ENCODE data around the gene SPTSSB. TPM values are rescaled to one million over a fixed set of nuclear protein-coding genes. Genes with fewer than 3 reads are reported as not detected.

SPTSSB gene
- total RNA-seq, 2 donors from 2014 or later: not detected

DNA sequence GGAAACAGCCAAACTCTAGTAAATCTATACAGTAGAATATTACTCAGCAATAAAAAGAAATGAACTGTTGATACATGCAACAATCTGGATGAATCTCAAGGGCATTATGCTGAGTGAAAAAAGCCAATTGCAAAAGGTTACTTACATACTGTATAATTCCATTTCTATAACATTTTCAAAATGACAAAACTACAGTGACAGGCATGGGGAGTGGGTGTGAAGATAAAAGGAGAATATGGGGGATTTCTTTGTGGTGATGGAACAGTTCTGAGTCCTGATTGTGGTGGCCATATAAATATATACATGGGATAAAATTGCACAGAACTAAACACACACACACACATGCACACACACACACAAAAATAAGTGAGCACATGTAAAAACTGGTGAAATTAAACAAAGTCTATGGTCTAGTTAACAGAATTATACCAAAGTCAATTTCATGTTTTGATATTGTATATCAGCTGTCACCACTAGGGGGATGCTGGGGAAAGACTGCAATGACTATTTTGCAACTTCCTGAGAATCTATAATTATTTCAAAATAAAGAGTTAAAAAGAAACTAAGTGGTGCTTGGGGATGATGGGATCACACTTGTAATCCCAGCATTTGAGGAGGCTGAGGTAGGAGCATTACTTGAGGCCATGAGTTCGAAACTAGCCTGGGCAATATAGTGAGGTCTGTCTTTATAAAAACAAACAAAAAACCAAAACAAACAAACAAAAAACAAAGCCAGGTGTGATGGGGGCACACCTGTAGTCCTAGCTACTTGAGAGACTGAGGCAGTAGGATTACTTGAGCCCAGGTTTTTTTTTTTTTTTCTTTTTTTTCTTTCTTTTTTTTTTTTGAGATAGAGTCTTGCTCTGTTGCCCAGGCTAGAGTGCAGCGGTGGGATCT lies 66.0 kb downstream of the SPTSSB start:
- DNase-seq (ENCODE audit: low spot score) (no peak), ATAC-seq (ENCODE audit: insufficient number of reproducible peaks, low FRiP score, low read depth) (no peak)
- Histone ChIP-seq H3K36me3 (no peaks in the 10 kb centered on the region), H3K27ac (no peak overlapping the region), H3K4me3 (no peak overlapping the region), H3K4me1 (ENCODE audit: control insufficient read depth in 1 of 2, low read depth in 2 of 2) (no peaks in the 10 kb centered on the region), H3K27me3 (replicated peaks; ENCODE audit: insufficient read depth) (no peaks in the 10 kb centered on the region), H3K9me3 (no peaks in the 10 kb centered on the region)
- TF ChIP-seq CTCF (IDR thresholded peaks at IDR 0.05): peak; percentile 48

GRCh38 chr3:161296814-161297213 lies 74.5 kb downstream of the SPTSSB start:
- DNase-seq (ENCODE audit: low spot score) (no peak), ATAC-seq (ENCODE audit: insufficient number of reproducible peaks, low FRiP score, low read depth) (no peak)
- Histone ChIP-seq H3K27me3 (replicated peaks; ENCODE audit: insufficient read depth) (no peaks in the 10 kb centered on the region), H3K36me3 (no peaks in the 10 kb centered on the region), H3K4me3 (no peak overlapping the region), H3K27ac (no peak overlapping the region), H3K9me3 (no peaks in the 10 kb centered on the region), H3K4me1 (ENCODE audit: control insufficient read depth in 1 of 2, low read depth in 2 of 2) (no peaks in the 10 kb centered on the region)
- no peak for TF ChIP-seq CTCF (IDR thresholded peaks at IDR 0.05)

DNA sequence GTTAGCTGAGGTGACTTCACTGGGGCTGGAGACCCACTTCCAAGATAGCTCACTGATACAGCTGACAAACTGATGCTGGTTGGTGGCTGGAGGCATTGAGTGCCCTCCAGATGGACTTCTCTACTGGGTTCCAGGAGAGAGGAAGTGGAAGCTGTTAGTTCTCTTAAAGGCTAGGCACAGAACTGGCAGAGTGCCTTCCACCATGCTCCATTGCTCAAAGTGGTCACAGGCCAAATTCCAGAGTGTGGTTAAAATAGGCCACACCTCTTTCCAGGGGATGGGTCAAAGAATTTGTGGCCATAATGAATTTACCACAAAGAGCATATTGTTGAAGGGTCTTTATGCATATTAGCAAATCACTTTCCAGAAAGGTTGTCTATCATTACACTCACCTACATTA lies 76.0 kb downstream of the SPTSSB start:
- H3K4me3 ChIP-seq: no peak overlapping the region
- ATAC-seq (ENCODE audit: insufficient number of reproducible peaks, low FRiP score, low read depth) (no peak), DNase-seq (ENCODE audit: low spot score) (no peak)
- H3K4me1 ChIP-seq (ENCODE audit: control insufficient read depth in 1 of 2, low read depth in 2 of 2): no peaks in the 10 kb centered on the region
- no peaks in the 10 kb centered on the region for H3K27me3 ChIP-seq (replicated peaks; ENCODE audit: insufficient read depth)
- H3K27ac ChIP-seq: no peak overlapping the region
- H3K36me3 ChIP-seq: no peaks in the 10 kb centered on the region
- no peak for TF ChIP-seq CTCF (IDR thresholded peaks at IDR 0.05)
- no peaks in the 10 kb centered on the region for H3K9me3 ChIP-seq

Other genes with a start within 250 kb of the SPTSSB start
- gene NMD3, start 150.2 kb downstream of the SPTSSB start, total RNA-seq: 10 to 100 TPM; 41.2 to 48.8 TPM
- gene OTOL1, start 125.3 kb upstream of the SPTSSB start, total RNA-seq: not detected

All from thoracic aorta (tissue), 2 donors.